Activated CD4-positive, alpha-beta T cell treated with anti-CD3 and anti-CD28 coated beads, Interleukin-2, amount 50 U/mL, for 16 hours (primary cell): Measurements from ENCODE around the gene TENM4.

Experiments used
- DNase-seq: peaks from one replicate; pipeline ENCODE4 v3.0.0-alpha.2; 2020

Gene TENM4

DNA sequence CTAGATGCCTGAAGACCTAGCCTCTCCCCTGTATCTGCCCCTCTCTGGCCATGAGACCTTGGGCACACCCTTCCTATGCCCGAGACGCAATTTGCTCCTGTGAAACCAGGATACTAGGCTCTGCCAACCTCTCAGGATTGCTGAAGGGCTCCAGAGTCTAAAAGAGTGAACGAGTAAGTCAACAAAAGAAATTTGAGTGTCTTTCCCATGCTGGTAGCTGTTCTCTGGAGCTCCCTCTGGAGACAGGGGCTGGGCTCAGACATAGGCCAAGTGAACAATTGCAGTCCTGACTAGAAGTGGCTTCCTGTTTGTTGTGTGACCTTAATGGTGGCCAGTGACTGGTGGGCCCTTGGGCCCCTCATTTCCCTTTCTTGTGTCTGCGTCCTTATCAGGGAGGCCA, 677.2 kb downstream of the TENM4 start:
- DNase-seq, result no peak

DNA sequence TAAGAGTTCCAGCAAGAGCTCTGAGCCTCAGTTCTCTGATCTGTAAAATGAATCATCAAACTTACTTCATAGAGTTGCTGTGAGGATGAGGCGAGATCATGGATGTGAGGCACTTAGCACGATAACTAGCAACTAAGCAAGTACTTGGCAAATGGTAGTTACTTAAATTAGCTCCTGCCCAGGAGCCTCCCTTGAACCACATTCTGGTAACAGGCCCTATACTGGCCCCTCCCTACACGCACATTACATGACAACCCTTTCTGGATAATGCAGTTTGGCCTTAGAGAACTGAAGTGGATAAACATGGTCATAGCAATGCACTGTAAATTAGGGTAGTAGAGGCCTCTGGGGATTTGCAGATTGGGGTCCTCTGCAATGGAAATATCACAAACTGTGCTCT, 678.7 kb downstream of the TENM4 start:
- DNase-seq, result no peak

GRCh38 chr11:78759071-78759470, 681.8 kb downstream of the TENM4 start:
- DNase-seq, result no peak

DNA sequence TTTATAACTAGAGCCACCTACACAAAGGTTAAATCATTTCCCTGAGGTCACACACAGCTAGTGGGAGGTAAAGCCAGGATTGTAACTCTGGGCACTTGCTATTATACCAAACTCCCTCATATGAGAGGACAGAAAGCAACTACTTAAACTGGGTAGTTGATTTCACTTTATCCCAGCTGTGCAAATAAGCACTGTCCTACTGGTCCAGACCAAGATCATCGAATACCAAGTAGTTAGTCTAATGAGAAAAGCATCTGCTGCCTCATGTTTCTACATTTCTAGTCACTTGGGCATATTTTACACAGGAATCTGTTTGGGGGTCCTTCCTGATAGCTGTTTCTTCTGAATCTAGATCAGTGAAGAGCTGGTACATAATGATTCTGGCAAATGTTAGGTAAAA, 687.5 kb downstream of the TENM4 start:
- no peak for DNase-seq

- no peak for DNase-seq
Observed at GRCh38 chr11:78752494-78752893, 688.3 kb downstream of the TENM4 start.

DNA sequence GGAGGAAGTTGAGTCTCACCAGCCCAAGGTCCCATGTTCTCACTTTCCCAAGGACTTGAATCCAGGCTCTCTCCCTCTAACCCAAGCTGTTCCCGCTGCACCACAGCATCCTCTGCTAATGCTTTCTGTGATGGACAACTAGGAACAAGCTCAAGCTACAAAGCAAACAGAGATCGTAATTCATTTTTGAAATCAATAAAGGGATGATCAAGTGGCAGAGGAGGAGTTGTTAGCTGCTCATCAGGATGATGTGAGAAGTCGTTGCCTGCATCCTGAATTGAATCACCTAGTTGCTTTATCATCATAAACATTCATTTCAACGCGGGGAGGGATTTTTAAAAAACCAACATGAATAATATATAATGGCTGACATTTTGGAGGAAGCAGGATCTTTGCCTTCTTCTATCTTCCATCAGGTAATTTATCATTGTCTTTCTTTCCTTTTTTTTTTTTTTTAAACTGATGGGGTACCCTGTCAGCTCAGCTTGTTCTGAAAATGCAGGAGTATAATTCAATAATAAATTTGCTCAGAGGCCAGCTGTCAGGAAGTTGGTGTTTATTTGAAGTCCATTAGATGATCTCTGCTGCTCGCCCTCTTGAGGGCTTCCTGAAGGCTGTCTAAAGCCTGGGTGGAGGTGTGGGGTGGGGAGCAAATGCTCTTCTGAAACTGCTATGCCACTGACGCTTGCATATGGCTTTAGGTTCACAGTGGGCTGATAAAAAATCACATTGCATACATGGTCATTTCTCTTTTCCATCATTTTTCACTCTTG, 691.7 kb downstream of the TENM4 start:
- no peak for DNase-seq

DNA sequence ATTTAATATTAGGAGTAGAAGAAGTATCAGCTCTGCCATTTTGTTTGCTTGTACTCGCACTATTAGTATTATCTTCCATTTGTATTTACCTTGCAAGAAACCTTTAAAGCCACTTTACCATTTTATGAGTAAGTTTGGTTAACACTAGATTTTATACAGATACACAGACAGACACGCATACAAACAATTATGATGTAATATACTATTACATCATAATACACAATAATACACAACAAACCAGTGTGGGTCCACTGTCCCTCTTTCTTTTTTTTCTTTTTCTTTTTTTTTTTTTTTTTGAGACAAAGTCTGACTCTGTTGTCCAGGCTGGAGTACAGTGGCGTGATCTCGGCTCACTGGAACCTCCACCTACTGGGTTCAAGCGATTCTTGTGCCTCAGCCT, 695.9 kb downstream of the TENM4 start:
- DNase-seq, result no peak

DNA sequence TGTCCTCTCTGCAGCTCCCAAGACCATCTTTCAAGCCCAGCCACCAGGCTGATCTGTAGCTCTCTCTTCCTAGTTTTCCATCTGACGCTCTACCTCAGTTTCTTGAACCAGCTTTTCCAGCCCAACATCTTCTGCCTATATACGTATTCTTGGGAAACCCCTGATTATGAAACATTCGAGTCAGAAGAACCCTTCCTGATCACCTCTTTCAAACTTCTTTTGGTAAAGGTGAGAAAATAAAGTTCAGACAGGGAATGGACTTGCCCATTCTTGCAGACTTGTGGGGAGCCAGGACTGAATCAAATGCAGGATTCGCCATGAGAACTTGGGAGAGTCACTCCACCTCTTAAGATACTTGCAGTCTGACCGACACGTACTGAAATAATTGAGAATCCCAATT, 696.6 kb downstream of the TENM4 start:
- DNase-seq, result no peak

- no peak for DNase-seq
Observed at GRCh38 chr11:78742430-78742829, 698.4 kb downstream of the TENM4 start.

- DNase-seq, result no peak
Observed at GRCh38 chr11:78741741-78742140, 699.1 kb downstream of the TENM4 start.

DNA sequence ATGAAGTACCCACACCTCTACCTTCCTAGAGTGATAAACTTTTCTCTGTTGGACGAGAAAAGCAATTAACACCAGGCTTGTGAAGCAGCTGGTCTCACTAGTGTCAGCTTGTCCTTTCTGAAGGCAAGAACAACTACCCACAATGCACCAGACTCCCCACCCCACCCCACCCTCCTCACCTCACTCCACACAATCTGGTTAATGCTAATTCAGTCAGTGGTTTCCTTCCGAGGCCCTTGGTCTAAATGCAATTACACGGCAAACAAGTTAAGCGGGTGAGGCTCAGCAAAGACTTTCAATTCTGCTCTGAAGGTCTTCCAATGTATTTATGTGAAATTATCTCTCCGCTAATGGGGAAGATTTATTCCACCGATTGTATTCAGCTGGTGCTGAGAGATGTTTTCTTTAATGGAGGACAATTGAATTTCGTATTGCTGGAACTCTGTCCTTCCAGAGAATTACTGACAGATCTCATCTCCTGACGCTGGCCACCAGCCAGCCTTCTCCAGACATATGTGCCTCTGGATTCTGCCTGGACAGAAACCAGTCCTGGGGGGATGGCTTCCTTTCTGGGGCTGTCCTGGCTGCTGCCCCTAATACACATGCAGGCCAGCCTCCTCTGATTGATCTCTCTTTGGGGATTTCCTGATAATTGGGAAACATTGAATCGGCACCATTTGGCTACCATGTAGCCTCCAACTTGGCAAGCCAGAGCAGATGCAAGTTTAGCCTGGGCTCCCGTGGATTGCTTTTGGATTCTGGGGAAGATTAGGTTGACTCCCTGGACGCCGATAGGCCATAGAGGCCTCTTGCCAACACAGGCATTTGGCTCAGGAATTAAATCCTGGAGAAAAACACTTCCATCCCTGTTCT, 700.4 kb downstream of the TENM4 start:
- DNase-seq, result no peak

- no peak for DNase-seq
Observed at GRCh38 chr11:78737891-78738290, 702.9 kb downstream of the TENM4 start.

GRCh38 chr11:78737301-78737700, 703.5 kb downstream of the TENM4 start:
- no peak for DNase-seq

GRCh38 chr11:78735711-78736110, 705.1 kb downstream of the TENM4 start:
- DNase-seq, result no peak

DNA sequence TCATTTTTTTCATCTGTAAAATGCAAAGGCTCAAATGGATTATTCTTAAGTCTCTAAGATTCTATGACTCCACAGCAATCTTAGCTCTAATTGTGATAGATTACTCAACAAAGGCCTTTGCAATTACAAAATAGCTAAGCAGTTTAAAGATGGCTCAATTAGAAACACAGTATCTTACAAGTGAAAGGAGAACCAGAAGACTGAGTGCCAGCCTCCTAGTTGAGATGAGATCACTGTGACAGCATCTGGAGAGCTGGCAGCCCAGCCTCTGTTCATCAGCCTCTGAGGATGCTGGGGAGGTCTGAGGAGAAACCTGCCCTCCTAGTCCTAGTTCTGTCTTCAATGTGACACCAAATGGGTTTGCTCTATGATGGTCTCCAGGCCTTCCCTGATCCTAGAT, 707.8 kb downstream of the TENM4 start:
- DNase-seq, result no peak

DNA sequence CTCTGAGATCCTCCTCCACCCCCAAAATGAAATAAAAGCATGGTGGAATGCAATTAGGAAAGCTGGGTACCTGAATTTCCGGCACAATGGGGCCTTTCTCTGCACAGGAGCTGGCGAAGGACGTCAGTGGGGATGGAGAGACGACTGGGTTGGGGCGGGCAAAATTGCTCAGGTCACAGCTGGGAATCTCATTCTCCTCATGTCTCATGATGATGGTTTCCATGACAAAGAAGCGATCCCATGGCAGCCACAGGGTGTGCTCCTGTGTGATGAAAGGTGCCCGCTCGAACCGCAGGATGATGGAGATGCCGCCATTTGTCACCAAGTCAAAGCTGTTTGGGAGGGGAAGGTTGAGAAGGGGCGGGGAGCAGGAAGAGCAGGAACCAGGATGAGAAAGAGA, 708.6 kb downstream of the TENM4 start:
- DNase-seq, result no peak

DNA sequence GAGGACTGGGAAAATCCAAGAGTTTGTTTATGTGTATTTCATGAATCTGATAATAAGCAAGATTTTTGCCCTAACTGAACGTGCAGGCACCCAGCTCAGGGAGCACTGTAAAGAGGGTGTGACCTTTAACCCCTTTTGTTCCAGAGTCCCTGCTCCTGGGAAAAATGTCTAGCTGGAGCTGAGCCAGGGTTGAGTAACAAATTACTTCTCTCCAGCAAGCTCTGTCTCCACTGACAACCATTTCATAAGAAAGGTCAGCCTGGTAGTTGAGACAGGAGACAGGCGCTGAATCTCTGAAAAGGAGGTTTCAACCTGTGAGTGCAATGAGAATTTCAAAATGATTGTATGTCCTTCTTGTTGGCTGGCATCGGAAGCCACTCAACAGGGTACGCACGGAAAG, 709.8 kb downstream of the TENM4 start:
- DNase-seq, result no peak

- DNase-seq, result no peak
Observed at GRCh38 chr11:78730267-78730824, 710.5 kb downstream of the TENM4 start.

DNA sequence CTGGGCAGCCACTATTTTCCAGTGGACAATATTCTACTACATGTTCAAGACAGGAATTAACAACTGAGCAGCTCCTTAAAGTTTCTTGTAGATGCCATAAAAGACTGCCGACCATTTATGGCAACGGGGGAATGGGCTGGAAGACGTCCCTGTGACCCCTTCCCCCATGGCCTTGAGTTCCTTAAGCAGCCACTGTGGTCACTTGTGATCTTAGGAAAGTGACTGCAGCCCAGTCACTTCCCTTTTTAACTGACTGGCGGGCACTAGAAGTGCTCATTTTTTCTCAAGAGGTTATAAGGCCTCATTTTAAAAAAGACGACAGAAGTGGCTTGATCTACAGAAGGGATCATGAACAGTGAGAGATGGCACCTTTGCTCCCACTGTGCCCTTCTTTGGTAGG, 713.0 kb downstream of the TENM4 start:
- DNase-seq, result no peak

DNA sequence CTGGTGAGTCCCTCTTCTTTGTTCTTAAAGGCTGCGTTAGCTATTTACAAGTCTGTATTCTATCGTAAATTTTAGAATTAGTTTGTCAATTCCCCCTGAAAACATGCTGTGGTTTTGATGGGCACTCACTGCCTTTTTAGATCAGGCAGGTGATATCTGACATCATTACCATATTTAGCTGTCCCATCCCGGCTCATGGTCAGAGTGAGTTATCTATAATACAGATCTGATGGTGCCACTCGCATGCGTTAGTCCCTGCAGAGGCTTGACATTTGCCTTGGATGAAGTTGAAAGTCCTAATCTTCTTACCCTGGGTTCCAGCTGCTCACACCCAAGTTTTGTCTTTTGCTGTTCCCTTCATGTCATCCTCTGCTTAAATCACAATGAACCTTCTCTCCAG, 715.6 kb downstream of the TENM4 start:
- DNase-seq, result no peak

DNA sequence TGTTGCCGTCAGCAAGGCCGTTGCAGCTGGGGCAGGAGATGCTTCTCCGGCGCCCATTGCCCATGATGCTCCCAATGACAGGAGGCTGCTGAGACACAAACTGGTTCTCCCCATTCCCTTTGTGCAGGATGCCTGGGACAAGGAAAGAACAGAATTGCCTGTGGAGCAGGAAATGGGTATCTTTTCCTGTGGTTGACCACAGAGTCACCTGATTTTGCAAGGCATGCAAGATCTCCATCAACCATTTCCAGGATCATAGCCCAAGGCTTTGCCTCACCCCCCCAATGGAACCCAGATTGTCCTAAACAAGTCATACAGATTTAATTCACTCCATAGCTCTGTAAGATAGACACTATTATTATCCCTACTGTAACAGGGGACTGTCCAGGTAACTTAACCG, 718.0 kb downstream of the TENM4 start:
- no peak for DNase-seq

GRCh38 chr11:78720281-78720989, 720.4 kb downstream of the TENM4 start:
- DNase-seq, result no peak

DNA sequence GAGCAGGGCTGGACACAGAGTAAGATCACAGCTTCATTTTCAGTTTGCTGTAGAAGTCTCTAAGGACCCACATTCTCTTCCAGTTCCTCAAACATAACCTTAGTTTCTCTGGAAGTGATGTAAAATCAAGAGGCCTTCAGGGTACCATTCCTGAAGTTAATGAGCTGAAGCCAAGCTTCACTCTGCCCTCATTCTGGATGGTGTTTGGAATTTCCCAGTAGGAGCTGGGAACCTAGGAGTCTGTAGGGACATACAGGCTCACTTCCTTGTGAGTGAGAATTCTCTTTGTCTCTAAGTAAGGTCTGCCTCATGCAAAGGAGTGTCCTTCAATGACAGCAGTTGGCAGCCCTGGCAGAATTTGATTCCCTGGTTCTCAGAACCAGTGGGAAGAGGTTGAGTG, 723.8 kb downstream of the TENM4 start:
- DNase-seq, result no peak
